ENCODE results near the gene GPRC5B.

The GPRC5B gene

GRCh38 chr16:19856120-19856519, 28.5 kb downstream of the GPRC5B start:
- Histone ChIP-seq H3K27me3 (ENCODE audit: control insufficient read depth in 1 of 2, insufficient read depth in 1 of 2, low read length in 2 of 2) (no peaks in the 10 kb centered on the region), H3K4ac (ENCODE audit: low read depth in 1 of 2, low read length in 2 of 2) (no peak overlapping the region), H2BK15ac (ENCODE audit: low read depth, poor library complexity, severe bottlenecking) (no peak overlapping the region), H3K4me3 (ENCODE audit: insufficient read depth in 1 of 2, low read depth in 1 of 2, low read length in 2 of 2) (no peak overlapping the region), H3K23ac (ENCODE audit: low read length in 2 of 2) (no peak overlapping the region), H3K79me1 (replicated peaks; ENCODE audit: low read length, poor library complexity, severe bottlenecking) (no peaks in the 10 kb centered on the region), H2BK12ac (ENCODE audit: low read length in 2 of 2) (no peak overlapping the region), H3K18ac (ENCODE audit: low read depth in 1 of 2, low read length in 2 of 2) (no peak overlapping the region), H4K8ac (ENCODE audit: low read length) (no peak overlapping the region), H2BK120ac (ENCODE audit: low read depth, low read length) (no peak overlapping the region), H3K9me3 (ENCODE audit: control insufficient read depth, low read length) (no peaks in the 10 kb centered on the region), H3K4me1 (ENCODE audit: control insufficient read depth, insufficient read depth, low read depth, low read length) (peaks cover 1% of the 10 kb centered on the region), H4K91ac (ENCODE audit: low read length) (no peak overlapping the region), H3K9ac (ENCODE audit: low read length) (no peak overlapping the region), H2AFZ (ENCODE audit: low read depth, low read length) (no peak overlapping the region), H2AK5ac (ENCODE audit: low read length, severe bottlenecking) (no peak overlapping the region), H3K36me3 (ENCODE audit: control insufficient read depth in 1 of 2, insufficient read depth in 2 of 2, low read depth in 1 of 2, low read length in 2 of 2) (peaks cover 11 to 24% of the 10 kb centered on the region in 2 experiments), H3K27ac (ENCODE audit: low read length, poor library complexity, severe bottlenecking) (no peak overlapping the region), H3K14ac (ENCODE audit: low read length in 2 of 2) (no peak overlapping the region), H2BK5ac (ENCODE audit: low read depth, low read length, poor library complexity, severe bottlenecking) (no peak overlapping the region), H3K4me2 (ENCODE audit: low read length, poor library complexity, severe bottlenecking) (no peak overlapping the region)
- DNase-seq = no peak
- 95% methylated on average over 10 of the region's 10 CpGs for WGBS

DNA sequence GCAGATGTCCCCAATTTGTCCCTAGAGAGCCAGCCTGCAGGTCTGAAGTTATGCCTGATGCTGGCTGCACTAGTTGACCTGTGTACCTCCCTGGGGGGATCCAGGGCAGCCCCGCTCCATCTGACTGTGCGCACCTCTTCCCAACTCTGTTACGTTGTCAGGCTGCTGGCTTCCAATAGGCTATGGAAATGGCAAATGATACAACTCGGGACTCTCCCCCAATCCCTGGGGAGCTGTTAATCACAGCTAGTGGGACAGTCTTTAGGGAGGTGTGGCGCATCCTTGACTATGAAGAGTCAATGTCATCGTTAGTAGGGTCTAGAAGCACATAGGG, 30.1 kb downstream of the GPRC5B start:
- Histone ChIP-seq H3K4ac (ENCODE audit: low read depth in 1 of 2, low read length in 2 of 2) (no peak overlapping the region), H2BK5ac (ENCODE audit: low read depth, low read length, poor library complexity, severe bottlenecking) (no peak overlapping the region), H3K9me3 (ENCODE audit: control insufficient read depth, low read length) (no peaks in the 10 kb centered on the region), H3K18ac (ENCODE audit: low read depth in 1 of 2, low read length in 2 of 2) (no peak overlapping the region), H2BK120ac (ENCODE audit: low read depth, low read length) (no peak overlapping the region), H4K91ac (ENCODE audit: low read length) (no peak overlapping the region), H3K27ac (ENCODE audit: low read length, poor library complexity, severe bottlenecking) (no peak overlapping the region), H2BK15ac (ENCODE audit: low read depth, poor library complexity, severe bottlenecking) (no peak overlapping the region), H3K4me3 (ENCODE audit: insufficient read depth in 1 of 2, low read depth in 1 of 2, low read length in 2 of 2) (no peak overlapping the region), H3K4me1 (ENCODE audit: control insufficient read depth, insufficient read depth, low read depth, low read length) (peaks cover 1% of the 10 kb centered on the region), H3K4me2 (ENCODE audit: low read length, poor library complexity, severe bottlenecking) (no peak overlapping the region), H4K8ac (ENCODE audit: low read length) (no peak overlapping the region), H3K36me3 (ENCODE audit: control insufficient read depth in 1 of 2, insufficient read depth in 2 of 2, low read depth in 1 of 2, low read length in 2 of 2) (peaks cover 6 to 13% of the 10 kb centered on the region in 2 experiments), H2AK5ac (ENCODE audit: low read length, severe bottlenecking) (no peak overlapping the region), H3K9ac (ENCODE audit: low read length) (no peak overlapping the region), H3K27me3 (ENCODE audit: control insufficient read depth in 1 of 2, insufficient read depth in 1 of 2, low read length in 2 of 2) (no peaks in the 10 kb centered on the region), H3K23ac (ENCODE audit: low read length in 2 of 2) (no peak overlapping the region), H3K14ac (ENCODE audit: low read length in 2 of 2) (no peak overlapping the region), H2AFZ (ENCODE audit: low read depth, low read length) (no peak overlapping the region), H2BK12ac (ENCODE audit: low read length in 2 of 2) (no peak overlapping the region), H3K79me1 (replicated peaks; ENCODE audit: low read length, poor library complexity, severe bottlenecking) (no peaks in the 10 kb centered on the region)
- 68% methylated on average over 6 of the region's 6 CpGs for WGBS
- no peak for DNase-seq

DNA sequence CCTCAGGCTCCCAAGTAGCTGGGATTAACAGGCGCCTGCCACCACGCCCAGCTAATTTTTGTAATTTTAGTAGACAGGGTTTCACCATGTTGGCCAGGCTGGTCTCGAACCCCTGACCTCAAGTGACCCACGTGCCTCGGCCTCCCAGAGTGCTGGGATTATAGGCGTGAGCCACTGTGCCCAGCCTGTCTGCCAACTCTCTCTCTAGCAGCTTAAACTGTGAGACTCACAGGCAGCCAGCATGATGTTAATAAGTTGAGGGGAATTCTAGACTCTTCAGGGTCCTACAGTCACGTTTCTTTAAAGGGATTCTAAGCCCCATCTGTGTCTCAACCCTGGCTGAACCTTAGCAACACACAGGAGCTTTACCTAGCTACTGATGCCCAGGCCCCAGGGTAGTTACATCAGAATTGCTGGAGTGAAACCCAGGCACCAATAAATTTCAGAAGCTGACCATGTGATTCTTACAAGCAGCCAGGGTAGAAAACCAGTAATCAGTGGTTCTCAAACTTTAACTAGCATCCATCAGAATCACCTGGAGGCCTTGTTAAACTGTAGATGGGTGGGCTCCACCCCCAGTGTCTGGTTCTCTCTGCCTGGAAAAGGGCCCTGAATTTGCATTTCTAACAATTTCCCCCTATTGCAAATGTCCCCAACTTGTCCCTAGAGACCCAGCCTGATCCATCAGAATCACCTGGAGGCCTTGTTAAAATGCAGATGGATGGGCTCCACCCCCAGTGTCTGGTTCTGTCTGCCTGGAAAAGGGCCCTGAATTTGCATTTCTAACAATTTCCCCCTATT, 30.7 kb downstream of the GPRC5B start:
- Histone ChIP-seq H3K79me1 (replicated peaks; ENCODE audit: low read length, poor library complexity, severe bottlenecking) (no peaks in the 10 kb centered on the region), H2BK5ac (ENCODE audit: low read depth, low read length, poor library complexity, severe bottlenecking) (no peak overlapping the region)

GRCh38 chr16:19853132-19853741, 31.4 kb downstream of the GPRC5B start:
- Histone ChIP-seq H4K8ac (ENCODE audit: low read length) (no peak overlapping the region), H3K79me1 (replicated peaks; ENCODE audit: low read length, poor library complexity, severe bottlenecking) (no peaks in the 10 kb centered on the region), H3K4ac (ENCODE audit: low read depth in 1 of 2, low read length in 2 of 2) (no peak overlapping the region), H3K9ac (ENCODE audit: low read length) (no peak overlapping the region), H3K4me2 (ENCODE audit: low read length, poor library complexity, severe bottlenecking) (no peak overlapping the region), H3K4me3 (ENCODE audit: insufficient read depth in 1 of 2, low read depth in 1 of 2, low read length in 2 of 2) (no peak overlapping the region), H3K18ac (ENCODE audit: low read depth in 1 of 2, low read length in 2 of 2) (no peak overlapping the region), H3K4me1 (ENCODE audit: control insufficient read depth, insufficient read depth, low read depth, low read length) (no peaks in the 10 kb centered on the region), H2BK12ac (ENCODE audit: low read length in 2 of 2) (no peak overlapping the region), H2AFZ (ENCODE audit: low read depth, low read length) (no peak overlapping the region), H2BK15ac (ENCODE audit: low read depth, poor library complexity, severe bottlenecking) (no peak overlapping the region), H3K23ac (ENCODE audit: low read length in 2 of 2) (no peak overlapping the region), H2BK120ac (ENCODE audit: low read depth, low read length) (no peak overlapping the region), H4K91ac (ENCODE audit: low read length) (no peak overlapping the region), H3K9me3 (ENCODE audit: control insufficient read depth, low read length) (no peaks in the 10 kb centered on the region), H3K14ac (ENCODE audit: low read length in 2 of 2) (no peak overlapping the region), H2BK5ac (ENCODE audit: low read depth, low read length, poor library complexity, severe bottlenecking) (no peak overlapping the region), H3K27ac (ENCODE audit: low read length, poor library complexity, severe bottlenecking) (no peak overlapping the region), H2AK5ac (ENCODE audit: low read length, severe bottlenecking) (no peak overlapping the region), H3K36me3 (ENCODE audit: control insufficient read depth in 1 of 2, insufficient read depth in 2 of 2, low read depth in 1 of 2, low read length in 2 of 2) (peaks cover 0 to 9% of the 10 kb centered on the region in 2 experiments), H3K27me3 (ENCODE audit: control insufficient read depth in 1 of 2, insufficient read depth in 1 of 2, low read length in 2 of 2) (no peaks in the 10 kb centered on the region)
- 73% methylated on average over 6 of the region's 8 CpGs for WGBS
- no peak for DNase-seq

More for the DNA sequence above, 30.7 kb downstream of the GPRC5B start:
- WGBS = 62% methylated on average over 7 of the region's 7 CpGs
- Histone ChIP-seq H2BK120ac (ENCODE audit: low read depth, low read length) (no peak overlapping the region), H4K91ac (ENCODE audit: low read length) (no peak overlapping the region), H2AK5ac (ENCODE audit: low read length, severe bottlenecking) (no peak overlapping the region), H3K14ac (ENCODE audit: low read length in 2 of 2) (no peak overlapping the region), H3K9ac (ENCODE audit: low read length) (no peak overlapping the region), H3K36me3 (ENCODE audit: control insufficient read depth in 1 of 2, insufficient read depth in 2 of 2, low read depth in 1 of 2, low read length in 2 of 2) (peaks cover 4 to 9% of the 10 kb centered on the region in 2 experiments), H3K27ac (ENCODE audit: low read length, poor library complexity, severe bottlenecking) (no peak overlapping the region), H3K23ac (ENCODE audit: low read length in 2 of 2) (no peak overlapping the region), H3K4me1 (ENCODE audit: control insufficient read depth, insufficient read depth, low read depth, low read length) (peaks cover 1% of the 10 kb centered on the region), H3K4ac (ENCODE audit: low read depth in 1 of 2, low read length in 2 of 2) (no peak overlapping the region), H2BK15ac (ENCODE audit: low read depth, poor library complexity, severe bottlenecking) (peak overlapping the region; percentile 15), H3K4me2 (ENCODE audit: low read length, poor library complexity, severe bottlenecking) (no peak overlapping the region), H3K27me3 (ENCODE audit: control insufficient read depth in 1 of 2, insufficient read depth in 1 of 2, low read length in 2 of 2) (no peaks in the 10 kb centered on the region), H3K4me3 (ENCODE audit: insufficient read depth in 1 of 2, low read depth in 1 of 2, low read length in 2 of 2) (no peak overlapping the region), H2AFZ (ENCODE audit: low read depth, low read length) (no peak overlapping the region), H3K9me3 (ENCODE audit: control insufficient read depth, low read length) (no peaks in the 10 kb centered on the region), H3K18ac (ENCODE audit: low read depth in 1 of 2, low read length in 2 of 2) (no peak overlapping the region), H2BK12ac (ENCODE audit: low read length in 2 of 2) (no peak overlapping the region), H4K8ac (ENCODE audit: low read length) (peak overlapping the region; percentile 13)
- DNase-seq = no peak
